ENCODE results near the gene SNX3.

SNX3 gene

GRCh38 chr6:108180776-108181175 is 80.1 kb downstream of the SNX3 start:
- H3K27ac Mint-ChIP-seq = no peak overlapping the region
- H3K27me3 Mint-ChIP-seq = peaks cover 49 to 78% of the 10 kb centered on the region in 2 donors
- ATAC-seq (replicated peaks) (no peak), DNase-seq (no peak)
- H3K4me1 Mint-ChIP-seq (ENCODE audit: low read depth in 2 of 2) = peaks cover 8% of the 10 kb centered on the region in 2 donors
- no peak overlapping the region for H3K4me3 Mint-ChIP-seq
- H3K9me3 Mint-ChIP-seq = no peaks in the 10 kb centered on the region
- no peaks in the 10 kb centered on the region for H3K36me3 Mint-ChIP-seq (ENCODE audit: insufficient read depth)

- DNase-seq = no peak
- H3K4me3 Mint-ChIP-seq = no peak overlapping the region
- peaks cover 8 to 12% of the 10 kb centered on the region in 2 donors for H3K4me1 Mint-ChIP-seq (ENCODE audit: low read depth in 2 of 2)
- H3K27me3 Mint-ChIP-seq = peaks cover 54 to 78% of the 10 kb centered on the region in 2 donors
- no peaks in the 10 kb centered on the region for H3K36me3 Mint-ChIP-seq (ENCODE audit: insufficient read depth)
- no peaks in the 10 kb centered on the region for H3K9me3 Mint-ChIP-seq
- no peak for ATAC-seq (replicated peaks)
- no peak overlapping the region for H3K27ac Mint-ChIP-seq
Observed at GRCh38 chr6:108180266-108180665, 80.6 kb downstream of the SNX3 start.

- no peak overlapping the region for H3K27ac Mint-ChIP-seq
- ATAC-seq (replicated peaks) (no peak), DNase-seq (no peak)
- no peaks in the 10 kb centered on the region for H3K9me3 Mint-ChIP-seq
- H3K36me3 Mint-ChIP-seq (ENCODE audit: insufficient read depth) = no peaks in the 10 kb centered on the region
- H3K27me3 Mint-ChIP-seq = peaks cover 58 to 83% of the 10 kb centered on the region in 2 donors
- no peak overlapping the region for H3K4me3 Mint-ChIP-seq
- H3K4me1 Mint-ChIP-seq (ENCODE audit: low read depth in 2 of 2) = peaks cover 8 to 14% of the 10 kb centered on the region in 2 donors
Observed at GRCh38 chr6:108179741-108180140, 81.1 kb downstream of the SNX3 start.

GRCh38 chr6:108176281-108177089 is 84.4 kb downstream of the SNX3 start:
- no peaks in the 10 kb centered on the region for H3K9me3 Mint-ChIP-seq
- peaks cover 67 to 87% of the 10 kb centered on the region in 2 donors for H3K27me3 Mint-ChIP-seq
- ATAC-seq (replicated peaks) (no peak), DNase-seq (no peak)
- H3K4me3 Mint-ChIP-seq = peak overlapping the region; percentile 66 to 70
- no peak overlapping the region for H3K27ac Mint-ChIP-seq
- H3K36me3 Mint-ChIP-seq (ENCODE audit: insufficient read depth) = no peaks in the 10 kb centered on the region
- peaks cover 8 to 16% of the 10 kb centered on the region in 2 donors for H3K4me1 Mint-ChIP-seq (ENCODE audit: low read depth in 2 of 2)

- DNase-seq = no peak
- H3K4me3 Mint-ChIP-seq = peak overlapping the region; percentile 66 to 70
Observed at GRCh38 chr6:108175592-108176279, 85.1 kb downstream of the SNX3 start.

GRCh38 chr6:108175176-108175591 is 85.7 kb downstream of the SNX3 start:
- Mint-ChIP-seq H3K4me1 (ENCODE audit: low read depth in 2 of 2) (peaks cover 11 to 23% of the 10 kb centered on the region in 2 donors), H3K36me3 (ENCODE audit: insufficient read depth) (no peaks in the 10 kb centered on the region), H3K9me3 (no peaks in the 10 kb centered on the region), H3K27me3 (peaks cover 78 to 91% of the 10 kb centered on the region in 2 donors), H3K27ac (no peak overlapping the region), H3K4me3 (peak overlapping the region; percentile 66 to 70)
- DNase-seq (no peak), ATAC-seq (replicated peaks) (no peak)

More at GRCh38 chr6:108175592-108176279, 85.1 kb downstream of the SNX3 start:
- Mint-ChIP-seq H3K27me3 (peaks cover 72 to 87% of the 10 kb centered on the region in 2 donors), H3K27ac (no peak overlapping the region), H3K36me3 (ENCODE audit: insufficient read depth) (no peaks in the 10 kb centered on the region), H3K4me1 (ENCODE audit: low read depth in 2 of 2) (peaks cover 11 to 23% of the 10 kb centered on the region in 2 donors), H3K9me3 (no peaks in the 10 kb centered on the region)
- no peak for ATAC-seq (replicated peaks)

- Mint-ChIP-seq H3K4me1 (ENCODE audit: low read depth in 2 of 2) (peaks cover 11 to 23% of the 10 kb centered on the region in 2 donors), H3K4me3 (peak overlapping the region; percentile 66 to 70)
- ATAC-seq (replicated peaks) = peak; percentile 53
Observed at GRCh38 chr6:108174371-108175175, 86.3 kb downstream of the SNX3 start.

GRCh38 chr6:108171918-108172516 is 88.8 kb downstream of the SNX3 start:
- peaks cover 25 to 38% of the 10 kb centered on the region in 2 donors for H3K4me1 Mint-ChIP-seq (ENCODE audit: low read depth in 2 of 2)
- H3K4me3 Mint-ChIP-seq = no peak overlapping the region
- H3K9me3 Mint-ChIP-seq = no peaks in the 10 kb centered on the region
- no peaks in the 10 kb centered on the region for H3K36me3 Mint-ChIP-seq (ENCODE audit: insufficient read depth)
- H3K27me3 Mint-ChIP-seq = peaks cover 88 to 97% of the 10 kb centered on the region in 2 donors
- no peak for DNase-seq
- ATAC-seq (replicated peaks) = no peak
- H3K27ac Mint-ChIP-seq = no peak overlapping the region

More at GRCh38 chr6:108174371-108175175, 86.3 kb downstream of the SNX3 start:
- Mint-ChIP-seq H3K9me3 (no peaks in the 10 kb centered on the region), H3K27me3 (peaks cover 78 to 91% of the 10 kb centered on the region in 2 donors), H3K36me3 (ENCODE audit: insufficient read depth) (no peaks in the 10 kb centered on the region), H3K27ac (no peak overlapping the region)
- DNase-seq = no peak

- H3K4me1 Mint-ChIP-seq (ENCODE audit: low read depth in 2 of 2) = peaks cover 22 to 36% of the 10 kb centered on the region in 2 donors
Observed at GRCh38 chr6:108171291-108171917, 89.4 kb downstream of the SNX3 start.

GRCh38 chr6:108170332-108171290 is 90.2 kb downstream of the SNX3 start:
- no peak for DNase-seq
- no peak for ATAC-seq (replicated peaks)
- Mint-ChIP-seq H3K36me3 (ENCODE audit: insufficient read depth) (peaks cover 1% of the 10 kb centered on the region), H3K4me3 (peak overlapping the region in 1 of 2 donors; percentile 78), H3K9me3 (no peaks in the 10 kb centered on the region), H3K27ac (no peak overlapping the region), H3K27me3 (peaks cover 89 to 97% of the 10 kb centered on the region in 2 donors), H3K4me1 (ENCODE audit: low read depth in 2 of 2) (peaks cover 24 to 34% of the 10 kb centered on the region in 2 donors)

More at GRCh38 chr6:108171291-108171917, 89.4 kb downstream of the SNX3 start:
- peaks cover 89 to 97% of the 10 kb centered on the region in 2 donors for H3K27me3 Mint-ChIP-seq
- ATAC-seq (replicated peaks) (no peak), DNase-seq (no peak)
- no peak overlapping the region for H3K27ac Mint-ChIP-seq
- no peaks in the 10 kb centered on the region for H3K36me3 Mint-ChIP-seq (ENCODE audit: insufficient read depth)
- H3K9me3 Mint-ChIP-seq = no peaks in the 10 kb centered on the region
- no peak overlapping the region for H3K4me3 Mint-ChIP-seq

GRCh38 chr6:108169464-108170331 is 91.1 kb downstream of the SNX3 start:
- DNase-seq (no peak), ATAC-seq (replicated peaks) (no peak)
- peak overlapping the region; percentile 74 to 78 for H3K4me3 Mint-ChIP-seq
- peaks cover 29 to 36% of the 10 kb centered on the region in 2 donors for H3K4me1 Mint-ChIP-seq (ENCODE audit: low read depth in 2 of 2)
- no peaks in the 10 kb centered on the region for H3K9me3 Mint-ChIP-seq
- H3K36me3 Mint-ChIP-seq (ENCODE audit: insufficient read depth) = peaks cover 5% of the 10 kb centered on the region
- H3K27ac Mint-ChIP-seq = no peak overlapping the region
- H3K27me3 Mint-ChIP-seq = peaks cover 90 to 97% of the 10 kb centered on the region in 2 donors

Measured in effector memory CD8-positive, alpha-beta T cell (primary cell).